ENCODE measurements around the gene PITHD1.

PITHD1 gene

GRCh38 chr1:23756676-23757075 is 21.5 kb upstream of the PITHD1 start:
- no peak overlapping the region for H3K4me3 ChIP-seq (replicated peaks in 1 of 2; ENCODE audit: low read depth in 2 of 2, low read length in 2 of 2)
- TF ChIP-seq CTCF (IDR thresholded peaks at IDR 0.05; ENCODE audit: low read depth, low read length): no peak
- DNase-seq (ENCODE audit: low read depth in 2 of 2): peak; percentile 16 to 46

GRCh38 chr1:23757812-23758211 is 20.4 kb upstream of the PITHD1 start:
- no peak for TF ChIP-seq CTCF (IDR thresholded peaks at IDR 0.05; ENCODE audit: low read depth, low read length)
- no peak overlapping the region for H3K4me3 ChIP-seq (replicated peaks in 1 of 2; ENCODE audit: low read depth in 2 of 2, low read length in 2 of 2)

GRCh38 chr1:23759277-23759676 is 18.9 kb upstream of the PITHD1 start:
- no peak overlapping the region for H3K4me3 ChIP-seq (replicated peaks in 1 of 2; ENCODE audit: low read depth in 2 of 2, low read length in 2 of 2)
- DNase-seq (ENCODE audit: low read depth in 2 of 2): peak in 1 of 2 donors; percentile 34
- TF ChIP-seq CTCF (IDR thresholded peaks at IDR 0.05; ENCODE audit: low read depth, low read length): no peak

More at GRCh38 chr1:23757812-23758211, 20.4 kb upstream of the PITHD1 start:
- DNase-seq (ENCODE audit: low read depth in 2 of 2): no peak

GRCh38 chr1:23763041-23763577 is 15.1 kb upstream of the PITHD1 start:
- TF ChIP-seq CTCF (IDR thresholded peaks at IDR 0.05; ENCODE audit: low read depth, low read length): no peak
- H3K4me3 ChIP-seq (replicated peaks in 1 of 2; ENCODE audit: low read depth in 2 of 2, low read length in 2 of 2): no peak overlapping the region
- no peak for DNase-seq (ENCODE audit: low read depth in 2 of 2)

- no peak overlapping the region for H3K4me3 ChIP-seq (replicated peaks in 1 of 2; ENCODE audit: low read depth in 2 of 2, low read length in 2 of 2)
- DNase-seq (ENCODE audit: low read depth in 2 of 2): no peak
- no peak for TF ChIP-seq CTCF (IDR thresholded peaks at IDR 0.05; ENCODE audit: low read depth, low read length)
These were observed 9.5 kb upstream of the PITHD1 start for GRCh38 chr1:23768733-23769132.

GRCh38 chr1:23772049-23772853 is 6.0 kb upstream of the PITHD1 start:
- TF ChIP-seq CTCF (IDR thresholded peaks at IDR 0.05; ENCODE audit: low read depth, low read length): peak; percentile 100
- no peak overlapping the region for H3K4me3 ChIP-seq (replicated peaks in 1 of 2; ENCODE audit: low read depth in 2 of 2, low read length in 2 of 2)
- peak; percentile 87 to 89 for DNase-seq (ENCODE audit: low read depth in 2 of 2)
